ENCODE data around the gene MYH13.
A peak's percentile ranks its signal among the peaks of the same experiment; 100 is the strongest.

The MYH13 gene

GRCh38 chr17:10372906-10373305 lies at the start of gene MYH13:
Gene MYH13 (minus strand): TSS chr17:10373006. CDS start chr17:10364530, 8,476 bp downstream.
- DNase-seq: no peak

- no peak for DNase-seq
Observed at GRCh38 chr17:10421900-10422542, 49.2 kb upstream of the MYH13 start, which contains the start of gene MYH8. Gene MYH8 (minus strand): TSS chr17:10421950. CDS start chr17:10420227, 1,723 bp downstream.

DNA sequence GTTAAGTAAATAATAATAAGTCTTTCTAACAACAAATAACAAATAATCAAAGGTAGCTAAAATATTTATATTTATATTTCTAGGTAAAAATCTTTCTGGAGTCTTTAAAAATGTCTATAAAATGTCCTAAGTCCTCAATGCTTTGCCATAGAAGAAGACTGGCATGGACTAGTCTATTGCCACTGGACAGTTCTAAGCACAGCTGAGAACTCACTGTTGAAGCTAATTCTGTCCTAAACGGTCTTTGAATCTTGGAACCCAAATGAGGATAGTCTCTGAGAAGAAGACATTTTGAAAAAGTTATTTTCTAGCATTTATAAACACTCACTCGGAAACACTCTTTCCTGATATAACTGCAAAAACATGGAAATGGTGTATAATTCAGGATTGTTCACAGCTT lies 48.4 kb upstream of the MYH13 start:
- no peak for DNase-seq

- DNase-seq: no peak
Observed at GRCh38 chr17:10420811-10421210, 48.0 kb upstream of the MYH13 start.

- DNase-seq: no peak
Observed at GRCh38 chr17:10417431-10417830, 44.6 kb upstream of the MYH13 start.

GRCh38 chr17:10415161-10415560 lies 42.4 kb upstream of the MYH13 start:
- DNase-seq: no peak

DNA sequence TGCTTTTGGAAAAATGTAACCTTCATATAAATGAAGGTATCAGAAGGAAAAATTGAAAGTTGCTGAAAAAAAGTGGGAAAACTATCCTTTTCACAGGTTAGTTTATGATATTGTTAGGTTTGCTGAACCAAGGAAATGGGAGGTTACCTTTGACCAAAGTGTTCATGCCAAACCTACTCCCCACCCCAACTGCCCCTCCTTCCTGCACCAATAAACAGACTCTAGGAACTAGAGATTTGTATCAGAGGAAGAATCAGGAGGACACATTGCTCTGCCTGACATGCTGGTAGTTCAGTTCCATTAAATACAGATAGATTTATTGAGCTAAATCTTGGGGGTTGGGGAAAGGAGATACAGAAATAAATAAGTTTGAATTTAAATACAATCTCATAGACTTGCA lies 30.8 kb upstream of the MYH13 start:
- no peak for DNase-seq

GRCh38 chr17:10398352-10398751 lies 25.5 kb upstream of the MYH13 start:
- DNase-seq: no peak

- DNase-seq: no peak
Observed at GRCh38 chr17:10396524-10397163, 23.8 kb upstream of the MYH13 start.

DNA sequence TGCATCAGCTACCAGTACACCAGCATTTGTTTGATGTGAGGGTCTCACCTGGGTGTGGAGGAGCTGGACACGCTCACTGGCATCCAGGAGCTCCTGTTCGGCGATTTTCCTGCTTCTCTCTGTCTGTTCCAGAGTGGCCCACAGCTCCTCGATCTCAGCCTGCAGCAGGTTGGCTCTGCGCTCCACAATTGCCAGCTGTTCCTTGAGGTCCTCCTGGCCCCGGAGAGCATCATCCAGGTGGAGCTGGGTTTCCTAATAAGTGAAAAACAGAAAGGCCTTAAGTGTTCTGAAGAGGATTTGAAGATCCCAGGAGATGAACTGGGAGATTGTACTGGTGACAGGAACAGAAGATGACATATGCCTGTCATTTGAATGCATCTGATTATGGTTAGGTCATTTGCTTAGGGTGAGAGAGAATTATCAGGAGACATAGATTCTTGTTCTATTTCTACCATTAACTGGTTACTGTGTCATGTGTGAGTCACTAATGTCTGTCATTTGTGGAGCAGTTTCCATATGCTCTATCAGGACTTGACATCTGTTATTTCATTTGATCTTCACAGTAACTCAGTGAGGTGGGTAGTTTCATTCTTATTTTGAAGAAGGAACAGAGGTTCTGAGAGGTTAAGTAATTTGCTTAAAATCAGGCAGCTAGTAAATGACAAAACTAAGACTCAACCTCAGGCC lies 21.5 kb upstream of the MYH13 start:
- no peak for DNase-seq

DNA sequence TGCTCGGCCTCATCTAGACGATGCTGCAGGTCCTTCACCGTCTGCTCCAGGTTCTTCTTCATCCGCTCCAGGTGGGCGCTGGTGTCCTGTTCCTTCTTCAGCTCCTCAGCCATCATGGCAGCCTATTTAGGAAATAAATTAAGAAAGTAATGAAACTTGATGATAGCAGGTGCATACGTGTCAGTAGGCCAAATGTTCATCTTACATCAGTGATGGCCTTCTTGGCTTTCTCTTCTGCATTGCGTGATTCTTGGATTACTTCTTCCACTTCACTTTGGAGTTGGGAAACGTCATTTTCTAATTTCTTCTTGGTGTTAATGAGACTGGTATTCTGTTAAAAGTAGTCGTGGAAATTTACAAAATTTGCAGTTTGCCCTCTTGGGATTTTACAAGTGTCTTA lies 20.1 kb upstream of the MYH13 start:
- DNase-seq: no peak

DNA sequence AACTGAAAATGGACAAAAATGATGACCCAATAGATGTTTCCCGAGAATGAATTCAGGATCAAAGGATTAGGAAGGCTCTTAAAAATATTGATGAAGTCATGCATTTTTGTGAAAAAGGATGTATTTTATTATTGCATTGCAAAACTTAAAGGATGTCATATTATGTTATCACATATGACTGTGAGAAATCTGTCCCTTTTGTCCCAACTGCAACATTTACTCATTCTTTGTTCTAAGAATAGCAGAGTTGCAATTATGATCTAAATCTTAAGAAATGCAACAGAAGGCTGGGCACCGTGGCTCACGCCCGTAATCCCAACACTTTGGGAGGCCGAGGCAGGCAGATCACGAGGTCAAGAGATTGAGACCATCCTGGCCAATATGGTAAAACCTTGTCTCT lies 13.1 kb upstream of the MYH13 start:
- no peak for DNase-seq

GRCh38 chr17:10384175-10384574 lies 11.4 kb upstream of the MYH13 start:
- DNase-seq: peak in 10 of 58 donors; percentile 1 to 27 (median 2)

DNA sequence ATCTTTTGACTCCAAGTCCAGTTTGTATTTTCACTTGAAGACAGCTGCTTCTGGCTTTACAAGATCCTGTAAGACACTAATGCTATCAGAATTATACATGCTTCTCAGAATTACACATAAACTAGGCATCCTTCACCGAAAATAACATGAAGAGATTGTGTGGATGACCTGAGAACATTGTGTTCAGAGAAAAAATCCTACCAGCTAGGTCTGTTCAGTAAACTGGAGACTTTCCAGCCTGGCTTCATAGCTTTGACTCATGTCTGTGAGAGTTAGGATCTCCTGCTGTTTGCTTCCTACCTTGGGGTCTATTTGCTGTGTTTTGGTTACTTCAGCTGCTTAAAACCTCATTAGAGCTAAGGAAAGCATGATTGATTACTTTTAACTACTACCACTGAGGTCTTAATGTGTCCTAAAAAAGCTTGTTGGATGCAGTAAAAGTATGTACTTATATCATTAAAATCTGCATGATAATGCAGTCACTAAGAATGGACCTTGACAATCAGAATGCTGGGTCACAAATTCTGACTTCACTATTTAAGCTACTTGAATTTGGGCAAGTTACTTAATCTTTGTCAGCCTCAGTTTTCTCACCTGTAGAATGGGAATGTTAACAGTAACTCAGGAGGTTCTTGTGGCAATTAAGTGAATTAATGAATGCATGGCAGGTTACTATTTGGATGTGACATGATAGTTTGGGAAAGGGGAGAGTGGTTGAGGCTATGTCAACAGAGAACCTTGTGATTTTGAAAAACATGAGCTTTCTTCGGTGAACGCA lies 8.0 kb upstream of the MYH13 start:
- DNase-seq: peak in 1 of 58 donors; percentile 3

DNA sequence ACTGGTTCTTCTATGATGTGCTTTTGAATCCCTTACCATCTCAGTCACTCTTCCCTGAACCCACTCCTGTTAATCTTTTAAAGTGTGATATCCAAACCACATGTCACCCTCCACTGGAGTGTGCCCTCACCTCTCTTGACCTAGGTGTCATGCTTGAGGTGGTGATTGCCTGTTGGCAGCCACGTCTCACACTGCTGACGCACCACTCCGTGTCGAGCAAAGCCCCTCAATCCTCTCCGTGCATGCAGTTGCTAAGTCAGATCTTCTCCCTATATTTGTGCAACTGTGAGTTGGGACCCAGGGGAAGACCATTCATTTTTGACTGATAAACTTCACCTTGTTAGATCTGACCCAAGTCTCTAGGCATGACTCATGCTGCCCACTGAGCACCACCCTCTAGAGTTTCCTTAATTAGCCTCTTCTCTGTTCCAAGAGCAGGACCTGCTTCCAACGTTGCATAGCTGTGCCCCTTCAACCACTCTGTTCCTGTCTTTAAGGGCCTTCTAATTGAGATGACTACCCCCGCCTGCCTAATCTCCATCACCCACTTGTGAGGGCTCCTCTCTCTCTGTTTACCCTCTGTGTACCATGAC lies 2.7 kb downstream of the MYH13 start:
- no peak for DNase-seq

DNA sequence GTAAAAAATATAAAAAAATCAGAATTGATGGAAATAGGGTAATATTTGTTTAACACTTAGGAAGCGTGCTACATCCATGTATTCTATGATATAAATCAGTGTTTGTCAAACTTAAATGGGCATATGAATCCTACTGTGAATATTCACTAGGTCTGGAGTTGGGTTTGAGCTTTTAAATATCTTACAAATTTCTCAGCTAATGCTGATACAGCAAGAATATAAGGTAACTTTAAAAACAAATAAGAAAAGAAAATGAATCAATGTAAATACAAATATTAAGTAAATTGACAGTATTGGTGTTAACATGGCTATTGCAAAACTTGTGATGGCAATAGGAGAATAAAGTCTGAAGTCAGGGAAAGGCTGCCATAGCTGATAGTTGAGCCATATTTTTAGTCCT lies 3.6 kb downstream of the MYH13 start:
- no peak for DNase-seq

GRCh38 chr17:10368561-10368960 lies 4.2 kb downstream of the MYH13 start:
- no peak for DNase-seq

GRCh38 chr17:10360578-10360977 lies 12.2 kb downstream of the MYH13 start:
- no peak for DNase-seq

- no peak for DNase-seq
Observed at GRCh38 chr17:10357768-10358167, 15.0 kb downstream of the MYH13 start.

DNA sequence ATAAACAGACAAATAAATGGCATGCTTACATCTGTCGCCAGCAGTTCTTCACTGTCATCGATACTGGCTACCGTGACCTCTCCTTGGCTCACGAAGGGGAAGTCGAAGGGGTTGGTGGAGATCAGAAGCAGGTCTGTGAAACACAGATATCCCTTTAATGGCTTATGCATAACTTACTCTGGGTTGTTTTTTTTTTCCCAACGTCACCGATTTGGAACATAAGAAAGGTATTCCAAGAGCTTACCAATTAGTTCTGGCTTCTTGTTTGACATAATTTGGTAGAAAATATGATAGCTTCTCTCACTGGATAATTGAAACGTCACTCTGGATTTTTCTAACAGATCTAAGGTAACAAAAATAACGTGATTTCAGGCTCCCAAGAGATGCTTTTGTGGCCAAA lies 18.2 kb downstream of the MYH13 start:
- no peak for DNase-seq

DNA sequence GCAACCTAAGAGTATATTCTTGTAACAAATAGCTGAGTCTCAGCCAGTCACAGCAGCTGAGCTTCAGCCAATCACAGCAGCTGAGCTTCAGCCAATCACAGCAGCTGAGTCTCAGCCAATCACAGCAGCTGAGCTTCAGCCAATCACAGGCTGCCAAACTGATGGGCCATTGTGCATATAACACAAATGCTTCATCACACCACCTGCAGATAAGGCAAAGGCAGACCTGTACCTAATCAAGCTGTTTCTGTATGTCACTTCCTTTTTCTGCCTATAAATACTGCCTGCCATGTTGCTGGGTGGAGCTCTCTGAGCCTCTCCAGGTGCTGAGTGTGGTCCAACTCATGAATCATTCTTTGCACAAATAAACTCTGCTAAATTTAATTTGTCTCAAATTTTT lies 19.9 kb downstream of the MYH13 start:
- DNase-seq: no peak
